NK-92 (cell line): ENCODE results near the gene CDC42.

Experiments used
- DNase-seq: peaks from one replicate; lab custom pipeline; 2025; ENCODE audit not compliant: unreplicated experiment; lab: John Stamatoyannopoulos, UW

The CDC42 gene

DNA sequence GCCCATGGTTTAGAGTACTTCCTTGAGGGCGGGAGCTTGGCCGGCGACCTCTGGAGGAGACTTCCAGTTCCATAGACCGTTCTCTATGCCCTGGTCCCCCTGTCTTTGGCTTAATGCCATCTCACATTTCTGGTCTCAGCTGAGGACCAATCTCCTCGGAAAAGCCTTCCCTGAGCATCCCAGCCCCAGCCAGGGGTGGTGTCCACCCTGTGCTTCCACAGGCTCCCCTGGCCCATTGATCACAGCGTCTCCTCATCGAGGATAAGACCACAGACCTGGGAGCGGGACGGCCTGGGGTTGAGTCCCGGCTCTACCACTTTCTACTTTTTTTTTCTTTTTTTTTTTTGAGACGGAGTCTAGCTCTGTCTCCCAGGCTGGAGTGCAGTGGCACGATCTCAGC is 75.9 kb downstream of the CDC42 start:
- no peak for DNase-seq

DNA sequence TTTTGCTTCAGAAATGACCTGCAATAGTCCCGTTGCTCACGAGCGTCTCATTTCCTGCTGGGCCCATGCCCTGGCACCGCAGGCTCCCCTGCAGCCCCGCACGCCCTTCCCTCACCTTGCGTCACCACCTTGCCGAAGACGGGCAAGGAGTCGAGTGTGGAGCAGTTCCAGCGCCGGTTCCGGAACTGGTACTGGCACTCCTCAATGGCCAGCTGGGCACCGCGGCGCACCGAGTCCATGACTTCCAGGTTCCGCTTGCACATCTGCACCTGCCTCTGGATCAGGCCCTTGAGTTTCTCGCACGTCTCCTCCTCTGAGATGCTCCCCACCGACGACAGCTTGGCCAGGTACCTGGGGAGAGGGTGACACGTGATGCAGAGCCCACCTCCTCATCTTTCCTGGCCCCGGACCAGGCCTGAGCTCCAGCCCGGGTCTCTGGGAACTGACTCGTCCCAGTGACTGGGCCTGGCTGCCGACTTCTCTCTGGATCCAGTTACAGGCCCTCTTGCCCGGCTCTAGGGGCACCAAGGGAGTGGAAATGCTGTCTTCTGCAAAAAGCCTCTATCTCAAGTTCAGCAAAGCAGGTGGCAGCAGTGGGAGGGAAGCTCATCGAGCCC is 77.1 kb downstream of the CDC42 start:
- DNase-seq: no peak

DNA sequence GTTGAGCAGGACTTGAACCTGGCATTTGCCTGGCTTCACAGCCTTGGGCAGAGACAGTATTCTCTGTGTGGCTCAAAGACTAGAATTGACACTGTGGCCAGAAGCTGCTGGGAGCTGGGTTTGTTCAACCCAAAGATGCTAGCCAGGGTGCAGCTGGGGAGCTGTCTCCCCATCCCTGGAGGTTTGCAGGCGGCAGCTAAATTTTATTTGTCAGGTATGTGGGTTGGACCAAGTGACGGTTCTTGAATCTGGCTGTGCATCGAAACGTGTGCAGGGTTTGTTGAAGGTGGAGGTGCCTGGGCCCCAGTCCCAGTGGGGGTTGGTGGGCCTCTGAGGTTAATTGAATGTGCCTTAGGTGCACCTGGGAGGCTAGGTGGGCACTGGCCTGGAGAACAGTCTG is 78.6 kb downstream of the CDC42 start:
- DNase-seq: no peak

- no peak for DNase-seq
Observed at GRCh38 chr1:22131875-22132486, 79.5 kb downstream of the CDC42 start.

GRCh38 chr1:22132517-22133235 is 80.2 kb downstream of the CDC42 start:
- DNase-seq: no peak

GRCh38 chr1:22133247-22133930 is 80.9 kb downstream of the CDC42 start:
- DNase-seq: no peak

GRCh38 chr1:22133931-22134324 is 81.4 kb downstream of the CDC42 start:
- no peak for DNase-seq

- DNase-seq: no peak
Observed at GRCh38 chr1:22137004-22137720, 84.7 kb downstream of the CDC42 start.

DNA sequence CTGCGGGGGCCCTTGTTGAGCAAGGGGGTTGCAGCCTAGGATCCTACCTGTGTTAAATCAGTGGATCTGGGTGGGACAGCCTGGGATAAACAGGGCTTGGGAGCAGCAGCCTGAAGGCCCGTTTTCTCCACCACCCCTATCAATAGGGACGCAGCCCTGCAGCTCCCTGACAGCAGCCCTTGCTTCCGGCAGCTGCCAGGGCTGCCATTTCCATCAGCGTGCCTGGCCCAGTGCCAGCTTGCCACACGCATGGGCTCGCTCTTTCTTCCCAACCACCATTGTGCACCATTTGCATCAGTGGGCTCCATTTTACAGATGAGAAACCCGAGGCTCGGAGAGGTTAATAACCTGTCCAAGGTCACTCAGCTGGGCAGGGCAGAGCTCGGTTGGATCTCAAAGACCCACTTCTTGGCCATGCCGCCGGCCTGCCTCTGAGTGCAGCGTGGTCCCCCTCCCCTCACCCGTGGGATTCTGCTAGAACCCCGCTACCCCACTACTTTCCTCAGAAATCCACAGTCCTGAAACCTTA is 86.6 kb downstream of the CDC42 start:
- no peak for DNase-seq

- DNase-seq: no peak
Observed at GRCh38 chr1:22139817-22140216, 87.3 kb downstream of the CDC42 start.
